Progenitor cell of endocrine pancreas (in vitro differentiated cells): ENCODE data around the gene CGNL1. TPM values are rescaled to one million over a fixed set of nuclear protein-coding genes. Genes with fewer than 3 reads are reported as not detected.

ENCODE experiments used
- DNase-seq: peaks from one replicate; pipeline ENCODE4 v3.0.0; 2021; ENCODE audit warnings: low spot score; ENCODE audit not compliant: unreplicated experiment
- H3K27ac Mint-ChIP-seq: 2 replicates; pipeline ENCODE4 v1.8.0; 2021; ENCODE audit warnings: mild to moderate bottlenecking, moderate library complexity, mixed read lengths
- H3K27me3 Mint-ChIP-seq: 2 replicates; pipeline ENCODE4 v1.8.0; 2021; ENCODE audit warnings: mixed read lengths
- H3K36me3 Mint-ChIP-seq: 2 replicates; pipeline ENCODE4 v1.8.0; 2022; ENCODE audit warnings: mixed read lengths; ENCODE audit not compliant: insufficient read depth
- H3K4me1 Mint-ChIP-seq: 2 replicates; pipeline ENCODE4 v1.8.0; 2021; ENCODE audit warnings: low read depth, mixed read lengths
- H3K4me3 Mint-ChIP-seq: 2 replicates; pipeline ENCODE4 v1.8.0; 2021; ENCODE audit warnings: low read depth, mild to moderate bottlenecking, moderate library complexity, mixed read lengths
- H3K9me3 Mint-ChIP-seq: 2 replicates; pipeline ENCODE4 v1.8.0; 2021; ENCODE audit warnings: low read depth, mixed read lengths
- total RNA-seq: library from RNA; stranded (reverse); gene quantifications from 2 replicates; pipeline ENCODE4 v1.2.1, GENCODE V29; 2021
- TF ChIP-seq, protein P1 (sequence below): fragments of 200-600 bp; sonication (generic); IDR thresholded peaks from one replicate; pipeline ENCODE4 v1.5.0; 2021; ENCODE audit warnings: antibody characterized with exemption, mild to moderate bottlenecking; ENCODE audit not compliant: unreplicated experiment

CGNL1 gene
- total RNA-seq, 1 donor from 2014 or later = 41.9 TPM

DNA sequence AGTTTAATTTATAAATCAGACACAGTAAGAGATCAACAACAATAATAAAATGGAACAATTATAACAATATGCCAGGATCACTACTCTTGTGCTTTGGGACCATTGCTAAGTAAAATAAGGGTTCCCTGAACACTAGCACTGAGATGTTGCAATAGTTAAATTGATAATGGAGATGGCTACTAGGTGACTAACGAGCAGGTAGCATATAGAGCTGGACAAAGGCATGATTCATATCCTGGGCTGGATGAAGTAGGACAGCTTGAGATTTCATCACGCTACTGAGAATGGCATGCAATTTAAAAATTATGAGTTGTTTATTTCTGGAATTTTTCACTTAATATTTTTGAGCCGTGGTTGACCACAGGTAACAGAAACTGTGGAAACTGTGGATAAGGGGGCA lies 194.7 kb downstream of the CGNL1 start:
- Mint-ChIP-seq H3K9me3 (no peaks in the 10 kb centered on the region), H3K4me3 (no peak overlapping the region), H3K36me3 (no peaks in the 10 kb centered on the region), H3K27me3 (no peaks in the 10 kb centered on the region), H3K27ac (no peak overlapping the region), H3K4me1 (no peaks in the 10 kb centered on the region)
- DNase-seq = no peak
- TF ChIP-seq, protein P1, sequence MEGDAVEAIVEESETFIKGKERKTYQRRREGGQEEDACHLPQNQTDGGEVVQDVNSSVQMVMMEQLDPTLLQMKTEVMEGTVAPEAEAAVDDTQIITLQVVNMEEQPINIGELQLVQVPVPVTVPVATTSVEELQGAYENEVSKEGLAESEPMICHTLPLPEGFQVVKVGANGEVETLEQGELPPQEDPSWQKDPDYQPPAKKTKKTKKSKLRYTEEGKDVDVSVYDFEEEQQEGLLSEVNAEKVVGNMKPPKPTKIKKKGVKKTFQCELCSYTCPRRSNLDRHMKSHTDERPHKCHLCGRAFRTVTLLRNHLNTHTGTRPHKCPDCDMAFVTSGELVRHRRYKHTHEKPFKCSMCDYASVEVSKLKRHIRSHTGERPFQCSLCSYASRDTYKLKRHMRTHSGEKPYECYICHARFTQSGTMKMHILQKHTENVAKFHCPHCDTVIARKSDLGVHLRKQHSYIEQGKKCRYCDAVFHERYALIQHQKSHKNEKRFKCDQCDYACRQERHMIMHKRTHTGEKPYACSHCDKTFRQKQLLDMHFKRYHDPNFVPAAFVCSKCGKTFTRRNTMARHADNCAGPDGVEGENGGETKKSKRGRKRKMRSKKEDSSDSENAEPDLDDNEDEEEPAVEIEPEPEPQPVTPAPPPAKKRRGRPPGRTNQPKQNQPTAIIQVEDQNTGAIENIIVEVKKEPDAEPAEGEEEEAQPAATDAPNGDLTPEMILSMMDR = no peak

DNA sequence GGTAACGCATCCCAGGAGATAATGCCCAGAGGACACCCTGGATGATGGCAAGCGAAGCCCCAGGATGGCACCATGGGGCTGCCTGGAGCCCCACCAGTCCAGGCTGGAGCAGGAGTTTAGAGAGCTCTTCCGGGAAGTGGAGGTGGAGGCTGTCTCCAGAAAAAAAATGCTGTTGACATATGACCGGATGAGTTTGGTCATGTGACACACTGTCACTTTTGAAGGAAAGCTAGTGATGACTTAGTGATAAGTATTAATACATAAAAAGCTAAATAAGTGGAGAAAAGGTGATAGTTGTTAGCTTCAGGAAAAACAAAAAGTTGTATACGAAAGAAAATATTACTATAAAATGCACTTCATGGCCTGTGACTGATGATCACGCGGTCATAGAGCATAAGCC lies 195.4 kb downstream of the CGNL1 start:
- Mint-ChIP-seq H3K27ac (no peak overlapping the region), H3K4me1 (no peaks in the 10 kb centered on the region), H3K27me3 (no peaks in the 10 kb centered on the region), H3K9me3 (no peaks in the 10 kb centered on the region), H3K36me3 (no peaks in the 10 kb centered on the region), H3K4me3 (no peak overlapping the region)
- TF ChIP-seq, protein P1 = no peak
- DNase-seq = no peak

DNA sequence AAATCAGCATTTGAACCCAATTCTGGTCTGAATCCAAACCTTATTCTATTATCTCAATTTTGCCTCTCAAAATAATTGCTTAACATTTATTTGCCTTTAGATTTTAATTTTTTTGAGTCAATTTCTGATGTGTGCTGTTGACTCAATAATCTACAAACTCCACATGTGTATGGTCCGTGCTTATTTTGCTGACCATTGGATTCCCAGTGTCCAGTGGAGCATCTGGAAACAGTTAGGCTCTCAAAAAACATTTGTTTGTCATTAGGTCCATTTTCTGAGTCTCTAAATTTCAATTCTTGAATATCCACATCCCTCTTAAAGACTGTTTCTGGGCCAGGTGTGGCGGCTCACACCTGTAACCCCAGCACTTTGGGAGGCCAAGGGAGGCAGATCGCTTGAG lies 196.2 kb downstream of the CGNL1 start:
- Mint-ChIP-seq H3K4me3 (no peak overlapping the region), H3K4me1 (no peaks in the 10 kb centered on the region), H3K36me3 (no peaks in the 10 kb centered on the region), H3K27ac (no peak overlapping the region), H3K9me3 (no peaks in the 10 kb centered on the region), H3K27me3 (no peaks in the 10 kb centered on the region)
- TF ChIP-seq, protein P1 = no peak
- DNase-seq = no peak

DNA sequence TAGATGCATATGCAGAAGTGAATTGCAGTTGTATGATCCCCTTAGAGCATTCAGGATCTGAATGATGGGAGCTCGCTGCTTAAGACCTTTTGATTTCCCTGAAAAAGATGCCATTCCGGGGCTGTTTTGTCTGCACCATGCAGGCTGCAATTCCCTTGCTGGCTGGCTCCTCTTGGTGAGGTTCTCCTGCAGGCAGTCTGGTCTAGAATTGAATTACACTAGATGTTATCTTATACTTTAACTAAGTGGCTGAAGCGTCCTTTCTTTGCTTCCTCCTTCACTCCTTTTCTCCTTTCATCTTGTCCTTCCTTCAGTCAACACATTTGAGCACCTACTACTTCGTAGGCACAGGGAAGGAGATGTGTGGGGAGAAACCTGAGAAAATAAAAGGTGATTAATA lies 196.8 kb downstream of the CGNL1 start:
- no peaks in the 10 kb centered on the region for H3K27me3 Mint-ChIP-seq
- no peak for DNase-seq
- H3K4me3 Mint-ChIP-seq = no peak overlapping the region
- TF ChIP-seq, protein P1 = no peak
- H3K9me3 Mint-ChIP-seq = no peaks in the 10 kb centered on the region
- H3K27ac Mint-ChIP-seq = no peak overlapping the region
- H3K4me1 Mint-ChIP-seq = no peaks in the 10 kb centered on the region
- no peaks in the 10 kb centered on the region for H3K36me3 Mint-ChIP-seq

DNA sequence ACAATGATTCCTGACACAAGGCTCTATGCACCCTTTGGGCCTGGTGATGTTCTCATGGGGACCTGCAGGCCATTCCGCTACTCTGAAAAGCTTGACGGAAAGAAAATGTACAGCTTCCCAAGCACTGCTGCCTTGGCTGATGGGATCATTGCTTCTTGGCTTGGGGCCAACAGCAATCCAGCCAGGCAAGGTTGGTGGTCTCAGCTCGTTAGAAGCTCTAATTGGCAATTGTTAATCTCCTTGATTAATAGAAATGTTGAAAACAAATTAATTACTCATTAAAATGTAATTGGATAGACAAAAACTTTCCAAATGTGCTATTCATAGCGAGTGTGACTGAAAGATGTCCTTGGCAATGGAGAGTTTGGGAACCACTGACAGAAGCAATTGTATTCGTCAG lies 199.1 kb downstream of the CGNL1 start:
- DNase-seq = no peak
- Mint-ChIP-seq H3K9me3 (peaks cover 1% of the 10 kb centered on the region), H3K4me3 (no peak overlapping the region), H3K36me3 (no peaks in the 10 kb centered on the region), H3K27ac (no peak overlapping the region), H3K27me3 (no peaks in the 10 kb centered on the region), H3K4me1 (peaks cover 11% of the 10 kb centered on the region)
- TF ChIP-seq, protein P1 = no peak
